Measurements from ENCODE around the gene PRDM16. TPM values are rescaled to one million over a fixed set of nuclear protein-coding genes. Genes with fewer than 3 reads are reported as not detected.

PRDM16 gene
- total RNA-seq, 1 experiment from 2014 or later: 5.3 TPM

GRCh38 chr1:3139451-3139852 lies 70.4 kb downstream of the PRDM16 start:
- TF ChIP-seq CTCF (IDR thresholded peaks at IDR 0.05; ENCODE audit: insufficient read depth in 1 of 2, low read depth in 1 of 2, low read length in 1 of 2, severe bottlenecking in 1 of 2, unreplicated experiment in 1 of 2): no peak
- no TSS peak for BruUV-seq (replicated peaks)
- POLR2A ChIA-PET: no interaction called here

GRCh38 chr1:3139871-3140361 lies 70.9 kb downstream of the PRDM16 start:
- ChIA-PET CTCF (no interaction called here), POLR2A (no interaction called here)
- no TSS peak for BruUV-seq (replicated peaks)
- Histone ChIP-seq H3K4me3 (ENCODE audit: low read depth, low read length) (no peak overlapping the region), H3K27me3 (replicated peaks; ENCODE audit: control insufficient read depth, insufficient read depth, low read length) (no peaks in the 10 kb centered on the region), H3K36me3 (ENCODE audit: control insufficient read depth, insufficient read depth, low read length) (no peaks in the 10 kb centered on the region), H3K9me3 (no peaks in the 10 kb centered on the region), H3K4me1 (no peaks in the 10 kb centered on the region)
- no peak overlapping the region for H3K27ac Mint-ChIP-seq (ENCODE audit: unreplicated experiment)
- intact Hi-C loops (cut with micrococcal nuclease; ENCODE audit: unreplicated experiment): no loop called here
- H3K9me3 Mint-ChIP-seq (ENCODE audit: unreplicated experiment): no peaks in the 10 kb centered on the region
- H3K4me1 Mint-ChIP-seq (ENCODE audit: low read depth, unreplicated experiment): no peaks in the 10 kb centered on the region
- no peaks in the 10 kb centered on the region for H3K27me3 Mint-ChIP-seq (ENCODE audit: insufficient read depth, unreplicated experiment)
- no peak for TF ChIP-seq CTCF (IDR thresholded peaks at IDR 0.05; ENCODE audit: insufficient read depth in 1 of 2, low read depth in 1 of 2, low read length in 1 of 2, severe bottlenecking in 1 of 2, unreplicated experiment in 1 of 2)
- DNase-seq: no peak
- H3K36me3 Mint-ChIP-seq (ENCODE audit: insufficient read depth, unreplicated experiment): no peaks in the 10 kb centered on the region
- no peak overlapping the region for H3K4me3 Mint-ChIP-seq (ENCODE audit: unreplicated experiment)

More at GRCh38 chr1:3139451-3139852, 70.4 kb downstream of the PRDM16 start:
- CTCF ChIA-PET: no interaction called here
- no peaks in the 10 kb centered on the region for H3K4me1 Mint-ChIP-seq (ENCODE audit: low read depth, unreplicated experiment)
- intact Hi-C loops (cut with micrococcal nuclease; ENCODE audit: unreplicated experiment): no loop called here
- DNase-seq: no peak
- Histone ChIP-seq H3K27me3 (replicated peaks; ENCODE audit: control insufficient read depth, insufficient read depth, low read length) (no peaks in the 10 kb centered on the region), H3K36me3 (ENCODE audit: control insufficient read depth, insufficient read depth, low read length) (no peaks in the 10 kb centered on the region), H3K4me3 (ENCODE audit: low read depth, low read length) (no peak overlapping the region), H3K4me1 (peaks cover 4% of the 10 kb centered on the region; the same call in 1 of the 2 replicates), H3K9me3 (no peaks in the 10 kb centered on the region)
- H3K36me3 Mint-ChIP-seq (ENCODE audit: insufficient read depth, unreplicated experiment): no peaks in the 10 kb centered on the region
- no peaks in the 10 kb centered on the region for H3K9me3 Mint-ChIP-seq (ENCODE audit: unreplicated experiment)
- no peak overlapping the region for H3K4me3 Mint-ChIP-seq (ENCODE audit: unreplicated experiment)
- no peak overlapping the region for H3K27ac Mint-ChIP-seq (ENCODE audit: unreplicated experiment)
- no peaks in the 10 kb centered on the region for H3K27me3 Mint-ChIP-seq (ENCODE audit: insufficient read depth, unreplicated experiment)

GRCh38 chr1:3140437-3140836 lies 71.4 kb downstream of the PRDM16 start:
- no peaks in the 10 kb centered on the region for H3K9me3 Mint-ChIP-seq (ENCODE audit: unreplicated experiment)
- TF ChIP-seq CTCF (IDR thresholded peaks at IDR 0.05; ENCODE audit: insufficient read depth in 1 of 2, low read depth in 1 of 2, low read length in 1 of 2, severe bottlenecking in 1 of 2, unreplicated experiment in 1 of 2): no peak
- H3K4me1 Mint-ChIP-seq (ENCODE audit: low read depth, unreplicated experiment): no peaks in the 10 kb centered on the region
- H3K27me3 Mint-ChIP-seq (ENCODE audit: insufficient read depth, unreplicated experiment): no peaks in the 10 kb centered on the region
- BruUV-seq (replicated peaks): no TSS peak
- DNase-seq: no peak
- Histone ChIP-seq H3K27me3 (replicated peaks; ENCODE audit: control insufficient read depth, insufficient read depth, low read length) (no peaks in the 10 kb centered on the region), H3K4me3 (ENCODE audit: low read depth, low read length) (no peak overlapping the region), H3K9me3 (no peaks in the 10 kb centered on the region), H3K4me1 (no peaks in the 10 kb centered on the region), H3K36me3 (ENCODE audit: control insufficient read depth, insufficient read depth, low read length) (no peaks in the 10 kb centered on the region)
- POLR2A ChIA-PET: no interaction called here
- H3K27ac Mint-ChIP-seq (ENCODE audit: unreplicated experiment): no peak overlapping the region
- CTCF ChIA-PET: no interaction called here
- intact Hi-C loops (cut with micrococcal nuclease; ENCODE audit: unreplicated experiment): no loop called here
- no peak overlapping the region for H3K4me3 Mint-ChIP-seq (ENCODE audit: unreplicated experiment)
- H3K36me3 Mint-ChIP-seq (ENCODE audit: insufficient read depth, unreplicated experiment): no peaks in the 10 kb centered on the region
